PC-3 (cell line): ENCODE measurements around the gene AKAP6.

Source experiments
- EZH2phosphoT487 ChIP-seq: fragments of 300-600 bp; sonication (generic); IDR thresholded peaks from 2 replicates; pipeline ENCODE4 v1.6.1; 2018; ENCODE audit warnings: mild to moderate bottlenecking, antibody characterized with exemption, low read length, borderline replicate concordance
- TF ChIP-seq, protein P1 (sequence below): fragments of 300-600 bp; sonication (generic); conservative IDR thresholded peaks from 2 replicates; pipeline ENCODE4 v1.5.1; 2017; ENCODE audit warnings: antibody characterized with exemption, low read depth, mild to moderate bottlenecking, low read length

- TF ChIP-seq, protein P1, sequence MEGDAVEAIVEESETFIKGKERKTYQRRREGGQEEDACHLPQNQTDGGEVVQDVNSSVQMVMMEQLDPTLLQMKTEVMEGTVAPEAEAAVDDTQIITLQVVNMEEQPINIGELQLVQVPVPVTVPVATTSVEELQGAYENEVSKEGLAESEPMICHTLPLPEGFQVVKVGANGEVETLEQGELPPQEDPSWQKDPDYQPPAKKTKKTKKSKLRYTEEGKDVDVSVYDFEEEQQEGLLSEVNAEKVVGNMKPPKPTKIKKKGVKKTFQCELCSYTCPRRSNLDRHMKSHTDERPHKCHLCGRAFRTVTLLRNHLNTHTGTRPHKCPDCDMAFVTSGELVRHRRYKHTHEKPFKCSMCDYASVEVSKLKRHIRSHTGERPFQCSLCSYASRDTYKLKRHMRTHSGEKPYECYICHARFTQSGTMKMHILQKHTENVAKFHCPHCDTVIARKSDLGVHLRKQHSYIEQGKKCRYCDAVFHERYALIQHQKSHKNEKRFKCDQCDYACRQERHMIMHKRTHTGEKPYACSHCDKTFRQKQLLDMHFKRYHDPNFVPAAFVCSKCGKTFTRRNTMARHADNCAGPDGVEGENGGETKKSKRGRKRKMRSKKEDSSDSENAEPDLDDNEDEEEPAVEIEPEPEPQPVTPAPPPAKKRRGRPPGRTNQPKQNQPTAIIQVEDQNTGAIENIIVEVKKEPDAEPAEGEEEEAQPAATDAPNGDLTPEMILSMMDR: no peak
- no peak for TF ChIP-seq EZH2phosphoT487
Measured at GRCh38 chr14:32312010-32312331, 17.1 kb upstream of the AKAP6 start.
